Smooth muscle cell (in vitro differentiated cells): ENCODE measurements around the gene HPCAL4. TPM values are rescaled to one million over a fixed set of nuclear protein-coding genes. Genes with fewer than 3 reads are reported as not detected.

ENCODE experiments used
- DNase-seq: peaks from one replicate; lab custom pipeline; 2025; ENCODE audit not compliant: unreplicated experiment; lab: John Stamatoyannopoulos, UW
- H2AFZ ChIP-seq: fragments of 200-600 bp; sonication (generic); 2 replicates; pipeline ENCODE4 v1.6.0; 2016; ENCODE audit warnings: antibody characterized with exemption, low read depth, mild to moderate bottlenecking
- H3F3A ChIP-seq: fragments of 200-600 bp; sonication (generic); 2 replicates; pipeline ENCODE4 v1.6.0; 2017; ENCODE audit warnings: antibody characterized with exemption, low read depth
- H3K27ac ChIP-seq: fragments of 200-600 bp; sonication (generic); 2 replicates; pipeline ENCODE4 v1.5.1; 2016; ENCODE audit warnings: low read depth, mild to moderate bottlenecking
- H3K27me3 ChIP-seq: fragments of 200-600 bp; sonication (generic); 2 replicates; pipeline ENCODE4 v1.6.1; 2016; ENCODE audit warnings: low read depth, mild to moderate bottlenecking
- H3K36me3 ChIP-seq: fragments of 200-600 bp; sonication (generic); 2 replicates; pipeline ENCODE4 v1.5.1; 2016; ENCODE audit warnings: low read depth
- H3K4me1 ChIP-seq: fragments of 200-600 bp; sonication (generic); 2 replicates; pipeline ENCODE4 v1.5.1; 2016; ENCODE audit warnings: low read depth
- H3K4me2 ChIP-seq: fragments of 200-600 bp; sonication (generic); 2 replicates; pipeline ENCODE4 v1.6.0; 2016; ENCODE audit warnings: mild to moderate bottlenecking
- H3K4me3 ChIP-seq: fragments of 200-600 bp; sonication (generic); 2 replicates; pipeline ENCODE4 v1.5.1; 2016; ENCODE audit warnings: mild to moderate bottlenecking
- H3K79me2 ChIP-seq: fragments of 200-600 bp; sonication (generic); 2 replicates; pipeline ENCODE4 v1.6.0; 2016; ENCODE audit warnings: low read depth, mild to moderate bottlenecking
- H3K9ac ChIP-seq: fragments of 200-600 bp; sonication (generic); 2 replicates; pipeline ENCODE4 v1.6.0; 2016; ENCODE audit warnings: low read depth
- H3K9me3 ChIP-seq: fragments of 200-600 bp; sonication (generic); replicated peaks from 2 replicates; pipeline ENCODE4 v1.5.1; 2016; ENCODE audit warnings: low read depth
- H4K20me1 ChIP-seq: fragments of 200-600 bp; sonication (generic); 2 replicates; pipeline ENCODE4 v1.6.0; 2016; ENCODE audit warnings: low read depth
- WGBS: methylation state at CpG from one replicate; pipeline ENCODE4 v1.1.7; 2016; ENCODE audit warnings: low lambda C conversion rate; 5-methylcytosine and 5-hydroxymethylcytosine counted together
- polyA plus RNA-seq: library from polyadenylated mRNA; unstranded; fragments of >200 nt; fragmentation: Nextera tagmentation; extraction: Ambion mirVana; gene quantifications from 2 replicates; pipeline ENCODE4 v1.2.1, GENCODE V29; 2016
- small RNA-seq: library from RNA; depleted of rRNA; stranded (forward); fragments of <200 nt; gene quantifications from one replicate; pipeline ENCODE3, GENCODE V24; 2014
- total RNA-seq: library from RNA; depleted of rRNA; stranded (reverse); fragments of >200 nt; gene quantifications from 2 replicates; pipeline ENCODE4 v1.2.3, GENCODE V29; 2014
- TF ChIP-seq, protein P1 (sequence below): fragments of 200-600 bp; sonication (generic); IDR thresholded peaks from 2 replicates; pipeline ENCODE4 v1.5.1; 2017; ENCODE audit warnings: borderline replicate concordance, mild to moderate bottlenecking, antibody characterized with exemption; ENCODE audit not compliant: insufficient read depth, poor library complexity, severe bottlenecking

HPCAL4 gene
- total and polyA plus RNA-seq, 2 experiments from 2014 or later, result 0.04 TPM; not detected in 1

DNA sequence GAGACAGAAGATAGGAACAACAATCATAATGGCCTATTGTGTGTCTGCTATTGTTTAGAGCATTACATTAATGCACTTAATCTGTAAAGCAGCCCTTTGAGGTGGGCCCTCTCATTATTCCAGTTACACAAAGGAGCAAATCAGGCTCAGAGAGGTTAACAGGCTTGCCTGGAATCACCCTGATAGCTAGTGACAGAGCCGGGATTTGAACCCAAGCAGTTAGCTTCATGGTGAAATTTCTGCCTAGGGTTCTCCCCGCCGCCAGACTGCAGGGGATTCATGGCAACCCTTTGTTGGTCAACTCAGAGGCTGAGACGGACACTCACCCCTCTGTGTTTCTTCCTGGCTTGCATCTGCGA is 58.9 kb downstream of the HPCAL4 start:
- Histone ChIP-seq H3K4me1 (peaks cover 6% of the 10 kb centered on the region), H3K79me2 (peaks cover 15% of the 10 kb centered on the region), H3K4me3 (peak overlapping the region; percentile 38), H3K36me3 (no peaks in the 10 kb centered on the region), H3K9me3 (no peaks in the 10 kb centered on the region), H3K27ac (no peak overlapping the region), H3F3A (no peaks in the 10 kb centered on the region), H2AFZ (no peak overlapping the region), H3K9ac (no peak overlapping the region), H4K20me1 (no peaks in the 10 kb centered on the region), H3K27me3 (peaks cover 4% of the 10 kb centered on the region), H3K4me2 (peak overlapping the region; percentile 84)
- no peak for DNase-seq
- TF ChIP-seq, protein P1, sequence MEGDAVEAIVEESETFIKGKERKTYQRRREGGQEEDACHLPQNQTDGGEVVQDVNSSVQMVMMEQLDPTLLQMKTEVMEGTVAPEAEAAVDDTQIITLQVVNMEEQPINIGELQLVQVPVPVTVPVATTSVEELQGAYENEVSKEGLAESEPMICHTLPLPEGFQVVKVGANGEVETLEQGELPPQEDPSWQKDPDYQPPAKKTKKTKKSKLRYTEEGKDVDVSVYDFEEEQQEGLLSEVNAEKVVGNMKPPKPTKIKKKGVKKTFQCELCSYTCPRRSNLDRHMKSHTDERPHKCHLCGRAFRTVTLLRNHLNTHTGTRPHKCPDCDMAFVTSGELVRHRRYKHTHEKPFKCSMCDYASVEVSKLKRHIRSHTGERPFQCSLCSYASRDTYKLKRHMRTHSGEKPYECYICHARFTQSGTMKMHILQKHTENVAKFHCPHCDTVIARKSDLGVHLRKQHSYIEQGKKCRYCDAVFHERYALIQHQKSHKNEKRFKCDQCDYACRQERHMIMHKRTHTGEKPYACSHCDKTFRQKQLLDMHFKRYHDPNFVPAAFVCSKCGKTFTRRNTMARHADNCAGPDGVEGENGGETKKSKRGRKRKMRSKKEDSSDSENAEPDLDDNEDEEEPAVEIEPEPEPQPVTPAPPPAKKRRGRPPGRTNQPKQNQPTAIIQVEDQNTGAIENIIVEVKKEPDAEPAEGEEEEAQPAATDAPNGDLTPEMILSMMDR, result no peak
- WGBS, result 69% methylated on average over 5 of the region's 5 CpGs

DNA sequence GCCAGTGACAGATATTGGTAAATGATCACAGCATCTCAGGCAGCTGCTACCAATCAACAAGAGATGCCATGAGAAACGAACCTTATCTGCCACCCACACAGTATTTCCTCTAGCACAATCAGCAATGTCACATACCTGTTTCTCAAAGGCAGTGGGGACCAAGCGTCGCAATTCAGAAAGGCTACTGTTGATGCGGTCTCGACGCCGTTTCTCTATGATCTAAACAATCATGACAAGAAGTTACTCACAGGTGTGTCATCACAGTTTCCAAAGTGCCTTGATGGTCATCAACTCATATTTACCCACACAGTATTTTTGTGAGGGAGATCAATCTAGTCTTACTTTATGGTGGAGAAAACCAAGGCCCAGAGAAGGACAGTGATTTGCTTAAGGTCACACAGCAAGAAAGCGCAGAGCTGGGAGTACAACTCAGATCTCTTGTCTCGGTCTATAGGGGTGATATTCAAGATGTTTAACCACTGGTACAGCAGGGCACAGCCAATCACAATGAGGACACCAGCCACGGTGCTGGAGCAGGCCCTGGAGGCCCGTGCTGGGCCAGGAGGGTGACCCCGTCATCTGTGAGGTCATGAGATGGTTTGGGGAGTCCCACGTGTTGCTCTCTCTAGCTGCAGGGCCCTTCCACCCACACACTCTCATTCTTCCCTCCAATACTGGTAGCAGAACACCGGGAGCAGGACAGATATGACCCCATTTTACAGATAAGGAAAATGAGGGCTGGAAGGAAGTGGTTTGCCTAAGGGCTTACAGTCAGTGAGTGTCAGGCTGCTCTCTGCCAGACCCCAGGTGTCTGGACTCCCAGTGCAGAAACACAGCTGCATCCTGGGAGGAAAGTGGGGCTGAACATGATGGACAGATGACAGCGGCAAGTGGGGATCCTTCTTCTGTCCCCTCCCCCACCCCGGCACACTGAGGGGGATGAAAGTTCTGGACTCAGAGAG is 59.6 kb downstream of the HPCAL4 start:
- Histone ChIP-seq H3K4me1 (peaks cover 6% of the 10 kb centered on the region), H3K9ac (no peak overlapping the region), H3K79me2 (peaks cover 13% of the 10 kb centered on the region), H4K20me1 (no peaks in the 10 kb centered on the region), H3F3A (no peaks in the 10 kb centered on the region), H3K27ac (no peak overlapping the region), H3K4me3 (no peak overlapping the region), H3K4me2 (peak overlapping the region; percentile 84), H3K9me3 (no peaks in the 10 kb centered on the region), H3K36me3 (no peaks in the 10 kb centered on the region), H3K27me3 (peaks cover 4% of the 10 kb centered on the region), H2AFZ (no peak overlapping the region)
- TF ChIP-seq, protein P1, result no peak
- WGBS, result 80% methylated on average over 16 of the region's 16 CpGs
- no peak for DNase-seq

DNA sequence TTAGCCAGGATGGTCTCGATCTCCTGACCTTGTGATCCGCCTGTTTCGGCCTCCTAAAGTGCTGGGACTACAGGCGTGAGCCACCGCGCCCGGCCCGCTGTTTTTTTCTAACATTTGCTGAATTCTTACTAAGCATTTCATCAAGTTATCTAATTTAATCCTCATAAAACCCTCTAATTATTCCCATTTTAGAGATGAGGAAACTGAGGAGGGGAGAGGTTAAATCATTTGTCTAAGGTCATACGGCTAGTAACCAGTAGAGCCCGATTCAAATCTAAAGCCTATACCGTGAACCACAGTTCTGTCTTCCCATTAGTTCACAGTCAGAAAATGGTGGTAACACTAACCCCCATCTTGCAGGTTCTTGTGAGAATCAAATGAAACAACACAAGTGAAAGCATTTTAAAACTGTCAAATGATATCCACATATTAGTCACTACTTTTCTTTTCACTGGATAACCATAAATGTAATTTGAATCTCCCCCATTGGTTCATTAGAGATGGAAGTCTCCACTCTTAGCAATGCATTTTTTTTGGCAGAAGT is 62.4 kb downstream of the HPCAL4 start:
- no peak overlapping the region for H3K27ac ChIP-seq
- no peak overlapping the region for H3K4me3 ChIP-seq
- no peak overlapping the region for H3K4me2 ChIP-seq
- H2AFZ ChIP-seq, result no peak overlapping the region
- DNase-seq, result no peak
- peaks cover 14% of the 10 kb centered on the region for H3K4me1 ChIP-seq
- H3K27me3 ChIP-seq, result peaks cover 4% of the 10 kb centered on the region
- no peak overlapping the region for H3K9ac ChIP-seq
- H4K20me1 ChIP-seq, result no peaks in the 10 kb centered on the region
- H3F3A ChIP-seq, result peaks cover 11% of the 10 kb centered on the region
- H3K79me2 ChIP-seq, result no peaks in the 10 kb centered on the region
- 98% methylated on average over 11 of the region's 11 CpGs for WGBS
- no peaks in the 10 kb centered on the region for H3K9me3 ChIP-seq
- TF ChIP-seq, protein P1, result no peak
- H3K36me3 ChIP-seq, result no peaks in the 10 kb centered on the region

Small RNA genes lying within 50 kb of the gene (small RNA-seq; reads per million reads assigned to genes)
- gene RNU7-121P, result not detected

Other genes with a start within 250 kb of the HPCAL4 start
- gene BMP8A, start 199.8 kb downstream of the HPCAL4 start, total RNA-seq, result 1.4 TPM in 1 of 2 replicates, not detected in the other
- gene BMP8A, start 199.8 kb downstream of the HPCAL4 start, polyA plus RNA-seq, result 0.10 and 0.13 TPM in 2 replicates
- gene PABPC4, start 114.6 kb downstream of the HPCAL4 start, total RNA-seq, result 76.3 and 106 TPM in 2 replicates
- gene PABPC4, start 114.6 kb downstream of the HPCAL4 start, polyA plus RNA-seq, result 67.1 and 90.3 TPM in 2 replicates
- gene HEYL, start 51.8 kb downstream of the HPCAL4 start, total RNA-seq, result 5.1 and 7.8 TPM in 2 replicates
- 12.2 and 16.5 TPM in 2 replicates for gene HEYL, start 51.8 kb downstream of the HPCAL4 start, polyA plus RNA-seq
- not detected in 2 replicates for gene NT5C1A, start 19.3 kb downstream of the HPCAL4 start, total RNA-seq
- gene NT5C1A, start 19.3 kb downstream of the HPCAL4 start, polyA plus RNA-seq, result not detected in 2 replicates
- 45.1 and 47.8 TPM in 2 replicates for gene PPIE, start 47.4 kb upstream of the HPCAL4 start, total RNA-seq
- gene PPIE, start 47.4 kb upstream of the HPCAL4 start, polyA plus RNA-seq, result 62.0 and 75.9 TPM in 2 replicates
- not detected in 2 replicates for gene OXCT2, start 79.9 kb upstream of the HPCAL4 start, total RNA-seq
- gene OXCT2, start 79.9 kb upstream of the HPCAL4 start, polyA plus RNA-seq, result not detected in 2 replicates
- gene BMP8B, start 97.4 kb upstream of the HPCAL4 start, total RNA-seq, result 0.27 TPM in 1 of 2 replicates, not detected in the other
- 0.06 TPM in 1 of 2 replicates, not detected in the other for gene BMP8B, start 97.4 kb upstream of the HPCAL4 start, polyA plus RNA-seq
- gene TRIT1, start 192.1 kb upstream of the HPCAL4 start, total RNA-seq, result 22.1 and 26.7 TPM in 2 replicates
- 12.8 and 19.7 TPM in 2 replicates for gene TRIT1, start 192.1 kb upstream of the HPCAL4 start, polyA plus RNA-seq
- gene MYCL, start 210.5 kb upstream of the HPCAL4 start, total RNA-seq, result 3.7 and 4.5 TPM in 2 replicates
- gene MYCL, start 210.5 kb upstream of the HPCAL4 start, polyA plus RNA-seq, result 0.98 and 2.4 TPM in 2 replicates